GM12864 (cell line): Measurements from ENCODE around the gene APOL3.
"Not testable (repeated sequence)": the region's sequence is repeated elsewhere in the genome, so short reads cannot be mapped to it uniquely, and the experiment has no call there.

ENCODE experiments used
- DNase-seq: peaks from one replicate; pipeline ENCODE4 v3.0.0-alpha.2; 2011; ENCODE audit warnings: low read depth
- H3K4me3 ChIP-seq: 2 replicates; pipeline ENCODE4 v1.5.1; 2011; ENCODE audit warnings: mild to moderate bottlenecking, low read depth, low read length, control low read depth
- CTCF ChIP-seq: IDR thresholded peaks from 2 replicates; pipeline ENCODE4 v1.5.1; 2011; ENCODE audit warnings: low read depth, mild to moderate bottlenecking, moderate library complexity, low read length, control low read depth, inconsistent platforms; ENCODE audit errors: missing control alignments

APOL3 gene

GRCh38 chr22:36204001-36204631 is 43.6 kb upstream of the APOL3 start:
- DNase-seq = no peak
- TF ChIP-seq CTCF = no peak
- no peak overlapping the region for H3K4me3 ChIP-seq

GRCh38 chr22:36203441-36203840 is 42.9 kb upstream of the APOL3 start:
- DNase-seq = not testable (repeated sequence)

DNA sequence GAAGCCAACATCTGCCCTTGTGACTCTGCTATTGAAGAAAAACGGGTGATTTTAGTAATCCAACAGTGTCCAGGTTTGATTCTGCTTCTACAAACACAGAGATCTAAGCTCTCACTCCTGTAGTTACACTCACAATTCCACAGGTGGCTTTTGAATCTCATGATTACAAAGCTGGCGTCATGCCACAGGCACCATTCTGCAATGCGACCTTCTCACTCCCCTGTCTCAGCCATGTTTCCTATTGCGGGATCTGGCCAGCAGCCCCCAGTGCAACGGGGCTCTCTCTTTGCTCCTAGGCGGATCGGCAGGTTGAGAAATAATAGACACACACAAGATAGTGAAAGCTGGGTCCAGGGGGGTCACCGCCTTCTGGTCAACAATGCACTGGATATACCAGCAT is 42.4 kb upstream of the APOL3 start:
- DNase-seq, H3K4me3 ChIP-seq: not testable (repeated sequence)

More at GRCh38 chr22:36203441-36203840, 42.9 kb upstream of the APOL3 start:
- not testable (repeated sequence) for H3K4me3 ChIP-seq

DNA sequence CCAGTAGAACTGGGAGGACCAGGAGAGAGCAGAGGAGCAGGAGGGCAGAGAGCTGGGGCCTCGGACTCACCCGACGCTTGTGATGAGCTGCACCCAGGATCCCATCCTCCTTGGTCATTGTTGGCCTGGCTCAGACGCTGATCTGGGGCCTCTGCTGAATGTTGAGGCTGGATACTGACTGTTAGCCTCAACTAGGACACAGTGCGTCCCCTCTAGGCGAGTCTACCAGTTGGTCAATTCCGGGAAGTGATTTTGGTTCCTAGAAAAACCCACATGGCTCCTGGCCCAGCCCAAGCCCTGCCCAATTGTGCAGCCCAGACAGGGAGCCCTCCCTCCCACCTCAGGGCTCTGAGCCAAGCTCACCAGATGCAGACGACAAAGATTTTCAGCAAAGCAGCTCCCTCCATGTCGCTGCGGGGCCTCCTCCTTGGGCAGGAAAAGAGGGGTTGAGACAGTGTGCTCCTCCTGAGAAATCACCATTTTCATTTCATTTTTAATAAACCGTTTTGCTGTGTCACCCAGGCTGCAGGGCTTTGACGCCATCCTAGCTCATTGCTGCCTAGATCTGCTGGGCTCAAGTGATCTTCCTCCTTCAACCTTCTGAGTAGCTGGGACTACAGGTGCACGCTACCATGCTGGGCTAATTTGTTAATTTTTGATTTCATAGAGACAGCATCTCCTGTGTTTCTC is 41.2 kb upstream of the APOL3 start, which contains the start of gene APOL4:
TSS of gene APOL4 (minus strand) at position 180 of the 690 bp plus-strand sequence. CDS start at position 105, 75 bp downstream.
- no peak within 1 kb of the TSS for H3K4me3 ChIP-seq
- no peak for DNase-seq
- TF ChIP-seq CTCF = no peak

DNA sequence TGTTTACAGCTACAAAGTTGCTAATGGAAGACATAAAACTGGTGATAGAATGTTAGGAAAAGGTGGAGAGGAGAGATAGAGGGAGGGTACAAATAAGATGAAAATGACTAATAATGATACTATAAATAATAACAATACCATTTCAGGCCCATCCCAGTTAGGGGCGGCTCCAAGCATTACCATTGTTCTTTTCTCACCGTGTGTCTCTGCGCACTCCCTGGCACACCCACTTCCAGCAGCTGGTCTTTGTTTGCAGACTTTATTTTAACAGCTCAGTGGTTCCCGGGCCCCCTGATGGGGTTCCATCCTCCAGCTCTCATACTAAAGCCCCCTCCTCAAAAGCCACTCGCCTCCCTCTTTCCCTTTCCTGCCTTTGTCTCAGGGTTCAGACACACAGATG is 40.5 kb upstream of the APOL3 start:
- DNase-seq, H3K4me3 ChIP-seq: not testable (repeated sequence)

GRCh38 chr22:36199001-36199551 is 38.5 kb upstream of the APOL3 start:
- DNase-seq = no peak
- TF ChIP-seq CTCF = no peak
- no peak overlapping the region for H3K4me3 ChIP-seq

DNA sequence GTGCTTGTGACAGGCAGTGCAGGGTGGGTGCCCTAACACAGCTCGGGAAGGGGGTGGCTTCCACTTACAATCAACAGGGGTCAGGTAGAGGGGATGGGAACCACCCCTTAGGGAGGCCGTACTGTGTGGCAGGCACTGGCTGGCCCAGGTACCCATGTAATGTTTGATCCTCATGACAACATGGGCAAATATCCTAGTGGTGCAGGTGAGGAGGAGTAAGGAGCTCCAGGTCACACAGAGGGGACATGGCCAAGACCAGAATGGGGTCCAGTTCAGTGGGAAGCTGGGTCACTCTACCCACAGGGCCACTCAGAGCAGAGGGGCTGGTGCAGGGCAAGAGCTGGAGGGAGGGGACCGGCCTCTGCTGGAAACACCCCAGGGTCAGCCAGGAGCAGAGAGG is 38.0 kb upstream of the APOL3 start:
- DNase-seq = no peak
- no peak for TF ChIP-seq CTCF
- no peak overlapping the region for H3K4me3 ChIP-seq

GRCh38 chr22:36197514-36198146 is 37.1 kb upstream of the APOL3 start:
- H3K4me3 ChIP-seq = no peak overlapping the region
- TF ChIP-seq CTCF = no peak
- no peak for DNase-seq
